Stimulated activated CD4-positive, alpha-beta T cell treated with anti-CD3 and anti-CD28 coated beads, Interleukin-12 subunit alpha, Interleukin-12 subunit beta, amount 100 ng/mL, for 24 hours (primary cell): ENCODE measurements around the gene MEIOB.

Experiments used
- DNase-seq, 2 experiments: peaks; one replicate each; pipeline ENCODE4 v3.0.0-alpha.2; 2020; ENCODE audit warnings: low read depth in 2 of 2

MEIOB gene

DNA sequence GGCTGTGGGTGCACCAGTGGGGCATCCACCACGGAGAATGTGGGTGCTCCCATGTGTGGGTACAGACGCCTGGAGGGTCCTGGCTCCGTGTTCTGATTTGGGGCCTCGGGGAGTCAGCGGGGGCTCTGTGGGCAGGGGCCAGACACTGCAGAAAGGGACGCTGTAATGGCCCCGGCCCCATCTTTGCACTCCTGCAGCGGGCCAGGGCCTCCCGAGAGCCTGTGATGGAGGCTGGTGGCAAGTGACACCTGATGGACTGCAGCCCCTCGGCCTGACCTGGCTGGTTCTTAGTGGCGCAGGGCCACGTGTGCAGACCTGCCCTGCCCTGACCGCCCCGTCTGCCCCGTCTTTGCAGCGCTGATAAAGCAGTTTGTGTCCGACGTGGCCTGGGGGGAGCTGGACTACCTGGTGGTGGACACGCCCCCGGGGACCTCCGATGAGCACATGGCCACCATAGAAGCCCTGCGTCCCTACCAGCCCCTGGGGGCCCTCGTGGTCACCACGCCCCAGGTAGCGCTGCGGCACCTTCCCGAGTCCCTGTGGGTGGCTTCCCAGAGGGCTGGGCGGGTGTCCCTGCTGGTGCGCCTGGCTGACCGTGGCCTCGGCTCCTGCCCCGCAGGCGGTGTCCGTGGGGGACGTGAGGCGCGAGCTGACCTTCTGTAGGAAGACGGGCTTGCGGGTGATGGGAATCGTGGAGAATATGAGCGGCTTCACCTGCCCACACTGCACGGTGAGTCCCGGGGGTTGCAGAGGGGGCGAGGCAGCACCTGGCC lies 84.5 kb downstream of the MEIOB start:
- DNase-seq = no peak

- DNase-seq = no peak
These were observed 85.0 kb downstream of the MEIOB start for GRCh38 chr16:1787056-1787321.

GRCh38 chr16:1786242-1787055 lies 85.5 kb downstream of the MEIOB start:
- DNase-seq = no peak

DNA sequence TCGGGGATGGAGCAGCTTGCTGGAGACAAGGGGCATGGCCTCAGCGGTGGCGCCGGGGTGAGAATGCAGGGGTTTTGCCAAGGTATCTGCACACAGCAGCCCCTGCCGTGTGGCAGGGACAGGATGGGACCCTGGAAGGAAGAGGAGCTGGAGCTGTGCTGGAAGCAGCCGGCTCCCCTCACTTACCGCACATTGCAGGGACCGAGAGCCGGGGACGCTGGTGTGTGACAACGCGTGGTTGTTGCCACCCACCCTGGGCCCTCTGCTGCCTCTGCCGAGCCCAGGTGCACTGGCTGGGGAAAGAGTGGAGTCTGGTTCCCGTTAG lies 86.2 kb downstream of the MEIOB start:
- DNase-seq = no peak

DNA sequence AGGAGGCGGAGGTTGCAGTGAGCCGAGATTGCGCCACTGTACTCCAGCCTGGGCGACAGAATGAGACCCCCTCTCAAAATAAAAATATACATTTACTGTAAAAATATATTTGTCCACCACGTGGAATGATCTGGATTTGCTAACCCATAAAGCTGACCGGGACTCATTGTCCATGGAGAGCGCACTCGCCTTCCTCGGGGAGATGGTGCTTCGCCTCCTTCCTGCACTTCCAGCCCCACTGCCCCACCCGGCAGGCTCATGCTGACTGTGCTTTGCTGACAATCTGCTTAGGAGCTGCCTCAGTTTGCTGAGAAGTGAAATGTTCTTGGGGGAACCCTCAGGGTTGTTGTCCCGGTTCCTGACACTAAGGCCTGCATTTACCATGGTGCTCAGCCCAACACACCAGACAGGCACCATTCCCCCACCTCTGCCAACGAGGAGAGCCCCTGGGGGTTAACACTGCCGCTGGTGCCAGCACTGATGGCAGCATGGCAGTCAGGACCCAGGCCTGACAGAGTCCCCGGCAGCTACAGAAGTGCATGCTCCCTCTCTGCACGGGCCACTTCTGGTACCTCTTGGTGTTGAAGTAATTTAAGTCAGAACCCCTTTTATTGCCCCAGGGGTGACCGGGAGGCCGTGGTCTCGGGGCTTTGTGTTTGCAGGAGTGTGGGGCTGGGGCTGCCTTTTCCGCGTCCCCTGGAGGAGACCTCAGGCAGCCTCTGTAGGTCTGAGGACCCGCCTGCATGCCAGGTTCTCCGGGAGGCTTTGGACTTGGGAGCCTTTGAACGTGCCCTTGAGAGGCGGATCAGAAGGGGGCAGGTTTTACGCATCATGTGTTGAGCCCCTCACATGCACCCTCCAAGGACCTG lies 86.8 kb downstream of the MEIOB start:
- DNase-seq = no peak
